GM20000 (cell line): Measurements from ENCODE around the gene ANKRD12.

Experiments
- DNase-seq: peaks from one replicate; pipeline ENCODE4 v3.0.0; 2012; ENCODE audit warnings: low spot score
- CTCF ChIP-seq: IDR thresholded peaks from 2 replicates; pipeline ENCODE4 v1.5.1; 2012; ENCODE audit warnings: mild to moderate bottlenecking, control low read depth; ENCODE audit errors: extremely low read depth, missing control alignments

ANKRD12 gene

GRCh38 chr18:9196568-9196967, 60.0 kb downstream of the ANKRD12 start:
- no peak for TF ChIP-seq CTCF
- DNase-seq = no peak

- no peak for DNase-seq
- no peak for TF ChIP-seq CTCF
Observed at GRCh38 chr18:9199681-9200080, 63.1 kb downstream of the ANKRD12 start.

- no peak for DNase-seq
- no peak for TF ChIP-seq CTCF
Observed at GRCh38 chr18:9201224-9201623, 64.6 kb downstream of the ANKRD12 start.

- DNase-seq = no peak
- TF ChIP-seq CTCF = no peak
Observed at GRCh38 chr18:9204659-9205058, 68.1 kb downstream of the ANKRD12 start.

- no peak for DNase-seq
- TF ChIP-seq CTCF = no peak
Observed at GRCh38 chr18:9206421-9206820, 69.8 kb downstream of the ANKRD12 start.

GRCh38 chr18:9209279-9209678, 72.7 kb downstream of the ANKRD12 start:
- TF ChIP-seq CTCF = no peak
- no peak for DNase-seq

- DNase-seq = no peak
- TF ChIP-seq CTCF = no peak
Observed at GRCh38 chr18:9210966-9211365, 74.4 kb downstream of the ANKRD12 start.
